Measurements from ENCODE around the gene CH25H.

DNA sequence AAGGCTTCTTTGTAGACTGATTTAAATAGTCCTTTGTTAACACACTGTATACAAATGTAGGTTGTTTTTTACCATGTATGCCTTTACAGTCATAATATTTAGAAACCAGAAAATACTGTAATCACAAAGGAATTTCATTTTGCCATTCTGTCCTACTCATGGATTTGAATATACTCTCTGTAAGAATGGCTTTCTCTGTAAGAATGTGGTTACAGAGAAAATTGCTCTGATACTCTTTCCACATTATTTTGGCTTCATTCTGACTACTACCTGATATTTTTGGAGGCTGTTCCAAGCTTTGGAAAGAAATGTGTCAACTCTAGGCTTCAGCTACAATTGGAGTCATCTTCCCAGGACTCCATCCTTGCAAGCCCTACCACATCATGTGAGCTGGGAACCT is 23.5 kb downstream of the CH25H start:
- TF ChIP-seq POLR2AphosphoS5 (IDR thresholded peaks at IDR 0.05) = no peak
- TF ChIP-seq, protein P1, sequence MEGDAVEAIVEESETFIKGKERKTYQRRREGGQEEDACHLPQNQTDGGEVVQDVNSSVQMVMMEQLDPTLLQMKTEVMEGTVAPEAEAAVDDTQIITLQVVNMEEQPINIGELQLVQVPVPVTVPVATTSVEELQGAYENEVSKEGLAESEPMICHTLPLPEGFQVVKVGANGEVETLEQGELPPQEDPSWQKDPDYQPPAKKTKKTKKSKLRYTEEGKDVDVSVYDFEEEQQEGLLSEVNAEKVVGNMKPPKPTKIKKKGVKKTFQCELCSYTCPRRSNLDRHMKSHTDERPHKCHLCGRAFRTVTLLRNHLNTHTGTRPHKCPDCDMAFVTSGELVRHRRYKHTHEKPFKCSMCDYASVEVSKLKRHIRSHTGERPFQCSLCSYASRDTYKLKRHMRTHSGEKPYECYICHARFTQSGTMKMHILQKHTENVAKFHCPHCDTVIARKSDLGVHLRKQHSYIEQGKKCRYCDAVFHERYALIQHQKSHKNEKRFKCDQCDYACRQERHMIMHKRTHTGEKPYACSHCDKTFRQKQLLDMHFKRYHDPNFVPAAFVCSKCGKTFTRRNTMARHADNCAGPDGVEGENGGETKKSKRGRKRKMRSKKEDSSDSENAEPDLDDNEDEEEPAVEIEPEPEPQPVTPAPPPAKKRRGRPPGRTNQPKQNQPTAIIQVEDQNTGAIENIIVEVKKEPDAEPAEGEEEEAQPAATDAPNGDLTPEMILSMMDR (IDR thresholded peaks at IDR 0.05) = no peak
- no peak for TF ChIP-seq POLR2A (IDR thresholded peaks at IDR 0.05)
- no peak for TF ChIP-seq EP300 (IDR thresholded peaks at IDR 0.05)
